ENCODE measurements around the gene NAV3. TPM values are rescaled to one million over a fixed set of nuclear protein-coding genes. Genes with fewer than 3 reads are reported as not detected.

The NAV3 gene
- total RNA-seq, 1 experiment from 2014 or later = 3.0 TPM

- Histone ChIP-seq H3K14ac (ENCODE audit: insufficient read depth, low read length) (no peak overlapping the region), H3K23me2 (ENCODE audit: insufficient read length, low read depth, low read length, poor library complexity, severe bottlenecking) (no peaks in the 10 kb centered on the region), H3K27me3 (ENCODE audit: insufficient read depth, low read length) (no peaks in the 10 kb centered on the region), H3K23ac (ENCODE audit: insufficient read length, low read depth, low read length) (no peak overlapping the region), H3K4me2 (ENCODE audit: insufficient read depth, insufficient read length, low read length) (no peak overlapping the region), H2BK15ac (ENCODE audit: low read depth, low read length) (no peak overlapping the region), H3K4ac (ENCODE audit: low read depth, low read length) (no peak overlapping the region), H2BK20ac (ENCODE audit: low read depth, low read length, poor library complexity, severe bottlenecking) (no peak overlapping the region), H4K5ac (ENCODE audit: insufficient read length, low read depth, low read length) (no peak overlapping the region), H3T11ph (ENCODE audit: low read length) (no peak overlapping the region), H3K9ac (ENCODE audit: extremely low read depth, insufficient read length, low read length) (no peak overlapping the region), H2AK5ac (ENCODE audit: insufficient read length, low read length) (no peak overlapping the region), H3K27ac (ENCODE audit: insufficient read length, low read depth, low read length) (no peak overlapping the region), H3K9me3 (ENCODE audit: control insufficient read depth, low read depth, low read length) (no peaks in the 10 kb centered on the region), H3K18ac (ENCODE audit: insufficient read length, low read depth, low read length) (no peak overlapping the region), H2BK5ac (ENCODE audit: insufficient read length, low read length) (no peak overlapping the region), H2BK120ac (ENCODE audit: low read depth, low read length, poor library complexity, severe bottlenecking) (no peak overlapping the region), H3K4me1 (ENCODE audit: insufficient read depth, low read length) (no peaks in the 10 kb centered on the region), H4K91ac (ENCODE audit: insufficient read length, low read depth, low read length) (no peak overlapping the region), H3K79me2 (ENCODE audit: insufficient read depth, low read length) (no peaks in the 10 kb centered on the region), H4K8ac (replicated peaks; ENCODE audit: insufficient read length, low read depth, low read length) (no peak overlapping the region), H3K56ac (ENCODE audit: insufficient read length, low read depth, low read length) (no peak overlapping the region), H3K79me1 (ENCODE audit: insufficient read depth, low read depth, low read length, poor library complexity, severe bottlenecking) (no peaks in the 10 kb centered on the region), H2AFZ (ENCODE audit: low read length) (no peak overlapping the region), H2BK12ac (ENCODE audit: insufficient read length, low read depth, low read length) (no peak overlapping the region), H4K20me1 (ENCODE audit: control insufficient read depth, insufficient read depth, insufficient read length) (no peaks in the 10 kb centered on the region)
- no peak overlapping the region for H3K4me3 Mint-ChIP-seq
- no peaks in the 10 kb centered on the region for H3K9me3 Mint-ChIP-seq
- no CpG with 5 or more reads among the region's 6 CpGs for WGBS (ENCODE audit: extremely low coverage, insufficient read length, low lambda C conversion rate)
- no peak overlapping the region for H3K27ac Mint-ChIP-seq
- peak; percentile 44 for TF ChIP-seq CTCF (conservative IDR thresholded peaks at IDR 0.05)
- H3K27me3 Mint-ChIP-seq (ENCODE audit: low read depth) = no peaks in the 10 kb centered on the region
- H3K4me1 Mint-ChIP-seq = no peaks in the 10 kb centered on the region; a peak in 1 of 4 replicates
- no peaks in the 10 kb centered on the region for H3K36me3 Mint-ChIP-seq (ENCODE audit: insufficient read depth in 1 of 3, low read depth in 3 of 3)
- DNase-seq = no peak
These were observed 290.3 kb downstream of the NAV3 start for GRCh38 chr12:78120866-78121560.
